Esophagus squamous epithelium (tissue), 5 donors: ENCODE measurements around the gene ELP4. TPM values are rescaled to one million over a fixed set of nuclear protein-coding genes. Genes with fewer than 3 reads are reported as not detected.
"Not testable (repeated sequence)": the region's sequence is repeated elsewhere in the genome, so short reads cannot be mapped to it uniquely, and the experiment has no call there.

Source experiments
- DNase-seq: peaks from one replicate; lab custom pipeline; 2025; lab: John Stamatoyannopoulos, UW
- H3K27ac ChIP-seq, 4 donors: fragments of 200-600 bp; sonication (generic); one replicate each; pipeline ENCODE4 v1.5.1; 2016 to 2019; ENCODE audit warnings: mild to moderate bottlenecking in 1 of 4
- H3K27me3 ChIP-seq, 4 donors: fragments of 200-600 bp; sonication (generic); 1 replicate in 3 of 4; 2 replicates in 1 of 4; pipeline versions ENCODE4 v1.5.1 to v1.6.0; 2017 to 2021; ENCODE audit warnings: antibody characterized with exemption in 1 of 4
- H3K36me3 ChIP-seq, 3 donors: fragments of 200-600 bp; sonication (generic); one replicate each; pipeline ENCODE4 v1.5.1; 2016 to 2019
- H3K4me1 ChIP-seq, 3 donors: fragments of 200-600 bp; sonication (generic); one replicate each; pipeline ENCODE4 v1.5.1; 2017 to 2019
- H3K4me3 ChIP-seq, 4 donors: fragments of 200-600 bp; sonication (generic); 1 replicate in 3 of 4; 2 replicates in 1 of 4; pipeline ENCODE4 v1.5.1; 2016 to 2019; ENCODE audit warnings: mild to moderate bottlenecking in 2 of 4, moderate library complexity in 1 of 4
- H3K9me3 ChIP-seq, 3 donors: fragments of 200-600 bp; sonication (generic); one replicate each; pipeline ENCODE4 v1.5.1; 2016 to 2019
- CTCF ChIP-seq, 6 experiments: fragments of 450-650 bp in 4 of 6; fragments of 200-600 bp in 2 of 6; sonication (generic) in 2 of 6; IDR thresholded peaks; one replicate each; pipeline ENCODE4 v1.5.1; 2016 to 2019; ENCODE audit warnings: antibody characterized with exemption in 6 of 6, mild to moderate bottlenecking in 4 of 6, moderate library complexity in 4 of 6
- POLR2A ChIP-seq, 4 donors: fragments of 450-650 bp; IDR thresholded peaks; one replicate each; pipeline ENCODE4 v1.6.1; 2017; ENCODE audit warnings: antibody characterized with exemption in 4 of 4, mild to moderate bottlenecking in 4 of 4, moderate library complexity in 3 of 4
- WGBS, 2 donors: methylation state at CpG; one replicate each; pipeline ENCODE4 v1.1.5; 2018; 5-methylcytosine and 5-hydroxymethylcytosine counted together
- intact Hi-C: fragments of 100-400 bp; cut with DNase I; formaldehyde crosslinking; loops from one replicate; pipeline ENCODE4 v1.15.0; 2022
- total RNA-seq, 4 donors: library from RNA; depleted of rRNA; stranded (reverse); fragments of >200 nt; gene quantifications; one replicate each; pipeline ENCODE4 v1.1.0, GENCODE V29; 2016
- donor health status: DM: yes; HTN: yes; CAD: no.

ELP4 gene
- total RNA-seq, 4 donors from 2014 or later = 15.7 to 24.6 (median 23.9) TPM

GRCh38 chr11:31690516-31690915, 180.9 kb downstream of the ELP4 start:
- H3K9me3 ChIP-seq = no peaks in the 10 kb centered on the region
- WGBS, 2 donors = 66 to 69% methylated on average over 2 of the region's 2 CpGs
- no peaks in the 10 kb centered on the region for H3K4me1 ChIP-seq
- no peaks in the 10 kb centered on the region for H3K36me3 ChIP-seq
- no peak for DNase-seq
- H3K4me3 ChIP-seq = no peak overlapping the region
- TF ChIP-seq POLR2A (IDR thresholded peaks at IDR 0.05) (no peak), CTCF (IDR thresholded peaks at IDR 0.05) (no peak)
- no peak overlapping the region for H3K27ac ChIP-seq
- intact Hi-C loops = no loop called here
- no peaks in the 10 kb centered on the region for H3K27me3 ChIP-seq

GRCh38 chr11:31692466-31692865, 182.9 kb downstream of the ELP4 start:
- Histone ChIP-seq H3K4me3 (no peak overlapping the region), H3K4me1 (no peaks in the 10 kb centered on the region), H3K36me3 (no peaks in the 10 kb centered on the region), H3K9me3 (no peaks in the 10 kb centered on the region), H3K27me3 (no peaks in the 10 kb centered on the region), H3K27ac (no peak overlapping the region)
- DNase-seq = no peak
- TF ChIP-seq CTCF (IDR thresholded peaks at IDR 0.05) (no peak), POLR2A (IDR thresholded peaks at IDR 0.05) (no peak)
- intact Hi-C loops = no loop called here
- WGBS, 2 donors = 89 to 92% methylated on average over 2 of the region's 2 CpGs

- H3K9me3 ChIP-seq, H3K36me3 ChIP-seq, H3K4me1 ChIP-seq, H3K27ac ChIP-seq, H3K4me3 ChIP-seq, H3K27me3 ChIP-seq, intact Hi-C loops, DNase-seq: not testable (repeated sequence)
- WGBS, 2 donors = 60 to 63% methylated on average over 1 of the region's 1 CpG
These were observed 187.5 kb downstream of the ELP4 start for GRCh38 chr11:31697049-31697448.

GRCh38 chr11:31699066-31699465, 189.5 kb downstream of the ELP4 start:
- Histone ChIP-seq H3K27me3 (no peaks in the 10 kb centered on the region), H3K9me3 (no peaks in the 10 kb centered on the region), H3K27ac (no peak overlapping the region), H3K36me3 (no peaks in the 10 kb centered on the region), H3K4me1 (no peaks in the 10 kb centered on the region), H3K4me3 (no peak overlapping the region)
- 88 to 93% methylated on average over 1 of the region's 1 CpG for WGBS, 2 donors
- TF ChIP-seq CTCF (IDR thresholded peaks at IDR 0.05) = no peak
- TF ChIP-seq POLR2A (IDR thresholded peaks at IDR 0.05) = no peak
- DNase-seq = no peak
- intact Hi-C loops = no loop called here

- H3K4me3 ChIP-seq = no peak overlapping the region
- intact Hi-C loops = no loop called here
- no peaks in the 10 kb centered on the region for H3K36me3 ChIP-seq
- WGBS, 2 donors = 30 to 70% methylated on average over 1 of the region's 1 CpG
- no peak for TF ChIP-seq POLR2A (IDR thresholded peaks at IDR 0.05)
- no peak for TF ChIP-seq CTCF (IDR thresholded peaks at IDR 0.05)
- no peaks in the 10 kb centered on the region for H3K4me1 ChIP-seq
- no peaks in the 10 kb centered on the region for H3K27me3 ChIP-seq
- H3K9me3 ChIP-seq = no peaks in the 10 kb centered on the region
- DNase-seq = no peak
- H3K27ac ChIP-seq = no peak overlapping the region
These were observed 193.4 kb downstream of the ELP4 start for GRCh38 chr11:31702966-31703365.

- Histone ChIP-seq H3K36me3 (no peaks in the 10 kb centered on the region), H3K27ac (no peak overlapping the region), H3K9me3 (no peaks in the 10 kb centered on the region), H3K4me1 (no peaks in the 10 kb centered on the region), H3K27me3 (no peaks in the 10 kb centered on the region), H3K4me3 (no peak overlapping the region)
- intact Hi-C loops = no loop called here
- 84 to 94% methylated on average over 1 of the region's 1 CpG for WGBS, 2 donors
- TF ChIP-seq CTCF (IDR thresholded peaks at IDR 0.05) (no peak), POLR2A (IDR thresholded peaks at IDR 0.05) (no peak)
- DNase-seq = no peak
These were observed 196.8 kb downstream of the ELP4 start for GRCh38 chr11:31706357-31706756.
